Activated T-cell treated with anti-CD3 and anti-CD28 coated beads for 4 hours (primary cell): Measurements from ENCODE around the gene SGCA.

Experiments
- DNase-seq: peaks from one replicate; pipeline ENCODE4 v3.0.0-alpha.2; 2020

The SGCA gene

GRCh38 chr17:50198026-50198669, 32.3 kb downstream of the SGCA start:
- DNase-seq: peak; percentile 52

DNA sequence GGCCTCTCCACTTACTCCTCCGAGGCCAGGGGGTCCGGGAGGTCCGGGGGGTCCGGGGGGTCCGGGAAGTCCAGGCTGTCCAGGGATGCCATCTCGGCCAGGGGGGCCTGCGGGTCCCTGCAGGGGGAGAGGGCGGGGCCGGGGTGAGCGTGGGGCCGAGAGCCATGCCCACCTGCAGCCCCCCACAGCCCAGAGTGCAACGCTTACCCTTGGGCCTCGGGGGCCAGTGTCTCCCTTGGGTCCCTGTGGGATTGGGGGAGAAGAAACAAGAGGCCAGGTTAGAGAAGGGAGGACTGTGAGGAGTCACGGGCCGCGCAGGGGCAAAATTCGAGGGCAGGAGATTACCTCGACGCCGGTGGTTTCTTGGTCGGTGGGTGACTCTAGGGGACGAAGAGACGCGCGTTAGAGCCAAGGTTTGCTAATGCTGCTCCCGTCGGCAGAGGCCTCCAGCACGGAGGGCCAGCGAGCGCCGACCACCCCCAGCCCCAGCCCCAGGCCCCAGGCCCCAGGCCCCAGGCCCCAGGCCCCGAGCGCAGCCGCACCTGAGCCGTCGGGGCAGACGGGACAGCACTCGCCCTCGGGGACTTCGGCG, 33.5 kb downstream of the SGCA start:
- DNase-seq: no peak

GRCh38 chr17:50199803-50200456, 34.1 kb downstream of the SGCA start:
- peak; percentile 44 for DNase-seq

DNA sequence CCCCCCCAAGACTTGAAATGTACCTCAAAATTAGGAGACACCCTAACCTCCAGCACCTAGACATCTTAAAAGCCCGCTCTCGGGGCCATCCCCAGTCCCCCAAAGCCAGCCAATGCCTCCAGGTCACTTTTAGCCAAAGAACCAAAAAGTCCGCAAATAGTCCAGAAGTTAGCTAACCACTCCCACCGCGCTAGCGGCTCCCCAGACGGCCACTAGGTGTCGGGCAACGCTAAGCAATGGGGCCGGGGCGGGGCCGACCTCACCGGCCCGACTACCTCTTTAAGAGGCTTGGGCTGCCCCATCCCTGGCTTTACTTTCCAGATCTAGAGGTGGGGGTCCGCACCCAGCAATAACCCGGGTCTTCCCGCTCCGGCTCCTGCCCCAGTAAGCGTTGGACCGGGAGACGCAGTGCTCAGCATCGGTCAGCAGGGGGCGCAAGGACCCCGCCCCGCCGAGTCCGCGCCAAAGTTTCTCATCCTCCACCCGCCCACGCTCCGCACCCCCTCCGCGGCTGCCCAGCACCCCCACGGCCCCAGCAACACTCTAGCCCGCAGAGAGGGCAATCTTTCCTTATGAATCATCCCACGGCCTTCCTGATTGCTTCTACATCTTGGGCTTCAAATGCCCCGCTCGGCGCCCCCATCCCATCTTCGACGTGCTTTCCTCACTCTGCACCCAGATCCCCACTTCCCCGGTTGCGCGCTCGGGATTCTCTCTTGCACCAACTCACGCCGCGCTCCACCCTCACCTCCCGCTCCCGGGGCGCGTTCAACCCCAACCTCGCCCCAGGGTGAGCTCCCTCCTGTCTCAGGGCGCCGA, 34.9 kb downstream of the SGCA start:
- DNase-seq: peak; percentile 71

DNA sequence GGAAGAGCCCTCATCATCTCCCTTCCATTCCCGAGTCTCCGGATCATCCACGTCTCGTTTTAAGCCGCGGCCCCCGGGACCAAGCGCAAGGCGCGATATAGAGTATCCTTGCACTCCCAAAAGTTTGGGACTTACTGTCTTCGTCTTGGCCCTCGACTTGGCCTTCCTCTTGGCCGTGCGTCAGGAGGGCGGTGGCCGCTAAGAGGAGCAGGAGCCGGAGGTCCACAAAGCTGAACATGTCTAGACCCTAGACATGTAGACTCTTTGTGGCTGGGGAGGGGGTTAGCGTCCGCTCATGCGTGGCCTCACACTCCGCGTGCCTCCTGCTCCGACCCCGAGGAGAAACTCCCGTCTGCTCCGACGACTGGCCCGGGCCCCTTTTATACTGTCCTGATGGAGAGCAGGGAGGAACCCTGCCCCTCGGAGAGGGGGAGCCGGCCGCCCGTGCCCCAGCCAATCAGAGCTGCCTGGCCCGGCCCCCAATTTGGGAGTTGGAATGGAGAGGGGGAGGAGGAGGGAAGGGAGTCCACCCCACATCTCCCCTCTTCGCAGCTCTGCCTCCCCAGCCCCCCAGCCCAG, 35.6 kb downstream of the SGCA start, which contains the start of gene COL1A1:
TSS of gene COL1A1 (minus strand) at position 356 of the 579 bp plus-strand sequence. CDS start at position 238, 118 bp downstream.
- no peak for DNase-seq

- DNase-seq: no peak
Observed at GRCh38 chr17:50203086-50203485, 37.3 kb downstream of the SGCA start.

DNA sequence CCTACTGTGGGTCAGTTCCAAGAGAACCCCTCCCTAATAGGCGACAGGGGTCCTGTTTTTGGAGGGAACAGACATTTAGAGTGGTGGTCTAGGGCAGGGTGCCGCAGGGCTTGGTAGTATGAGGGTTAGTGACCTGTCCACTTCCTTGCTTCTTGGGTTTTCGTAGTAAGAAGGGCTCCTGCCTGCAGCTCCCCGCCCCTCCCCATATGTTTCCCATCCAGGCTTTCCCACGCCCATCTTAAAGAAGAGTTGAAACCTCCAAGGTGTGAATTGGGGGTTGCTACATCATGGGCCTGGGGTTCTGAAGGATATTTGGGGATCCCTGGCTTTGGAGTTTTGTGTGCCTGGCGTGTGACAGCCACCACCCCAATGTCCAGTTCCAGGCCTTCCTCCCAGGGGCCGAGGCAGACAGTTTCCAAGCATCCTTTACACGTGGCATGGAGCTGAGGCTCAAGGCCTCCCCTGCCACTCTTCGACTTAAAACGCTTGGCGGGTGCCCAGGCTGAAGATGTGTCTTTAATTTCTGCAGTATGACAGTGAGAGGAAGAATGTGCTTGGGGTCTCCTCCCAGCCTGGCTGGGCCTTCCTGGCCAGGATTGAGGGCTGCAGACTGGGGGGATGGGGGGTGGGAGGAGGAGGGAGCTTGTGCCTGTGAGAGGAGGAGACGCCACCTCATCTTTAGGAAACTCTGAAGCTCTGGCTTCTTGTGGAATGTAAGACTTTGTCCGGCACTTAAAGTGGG, 38.0 kb downstream of the SGCA start:
- DNase-seq: no peak

DNA sequence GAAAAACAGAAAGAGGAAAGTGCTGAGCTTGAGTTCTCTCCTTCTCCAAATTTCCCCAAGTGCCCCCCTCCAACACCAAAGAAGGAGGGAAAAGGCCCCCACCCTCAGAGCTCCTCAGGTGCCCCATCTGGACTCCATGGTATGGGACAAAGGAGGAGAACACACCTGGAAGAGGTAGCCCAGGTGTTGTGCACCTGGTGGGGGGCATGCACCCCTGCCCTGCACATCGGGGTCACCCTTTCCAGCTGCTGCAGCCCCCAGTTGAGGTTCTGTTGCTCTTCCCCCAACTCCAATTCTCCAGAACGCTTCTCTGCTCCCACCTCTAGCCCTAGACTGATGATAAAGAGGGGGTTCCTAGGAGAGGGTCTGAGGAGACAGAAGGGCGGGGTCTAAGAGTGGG, 38.6 kb downstream of the SGCA start:
- DNase-seq: no peak

DNA sequence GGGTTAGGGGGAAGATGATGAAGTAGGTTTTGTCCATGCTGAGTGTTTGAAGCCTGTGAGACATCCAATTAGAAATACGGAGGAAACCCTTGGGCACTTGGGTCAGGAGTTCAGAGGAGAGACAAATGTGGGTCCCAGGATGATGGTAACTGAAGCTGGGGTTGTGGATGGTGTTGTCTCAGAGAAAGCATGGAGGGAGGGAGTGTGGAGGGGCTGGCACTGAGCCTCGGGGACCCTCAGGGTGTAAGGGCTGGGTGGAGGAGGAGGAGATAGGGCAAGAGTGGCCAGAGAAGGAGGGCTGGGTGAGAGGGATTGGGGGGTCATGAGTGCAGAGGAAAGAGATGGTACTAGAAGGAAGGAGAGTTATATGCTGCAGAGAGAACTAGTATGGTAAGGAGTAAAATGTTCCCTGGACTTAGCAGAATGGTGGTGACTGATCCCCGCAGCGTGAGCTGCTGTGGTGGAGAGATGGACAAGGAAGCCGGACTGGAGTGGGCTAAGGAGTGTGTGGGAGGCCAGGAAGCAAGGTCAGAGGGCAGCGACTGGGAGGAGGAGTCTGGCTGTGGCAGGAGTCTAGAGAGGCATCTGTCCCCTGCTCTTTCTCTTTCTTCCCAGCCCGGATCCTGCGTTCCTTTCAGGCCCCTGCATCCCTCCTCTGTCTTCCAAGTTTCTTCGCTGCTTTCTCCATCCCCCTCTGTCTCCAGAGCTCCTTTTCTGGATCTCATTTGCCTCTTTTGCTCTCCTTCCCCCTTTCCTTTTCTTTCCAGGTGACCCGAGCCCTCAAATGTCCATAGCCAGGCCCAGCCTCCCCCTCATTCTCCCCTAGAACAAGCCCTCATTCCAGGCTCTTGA, 39.5 kb downstream of the SGCA start:
- no peak for DNase-seq

DNA sequence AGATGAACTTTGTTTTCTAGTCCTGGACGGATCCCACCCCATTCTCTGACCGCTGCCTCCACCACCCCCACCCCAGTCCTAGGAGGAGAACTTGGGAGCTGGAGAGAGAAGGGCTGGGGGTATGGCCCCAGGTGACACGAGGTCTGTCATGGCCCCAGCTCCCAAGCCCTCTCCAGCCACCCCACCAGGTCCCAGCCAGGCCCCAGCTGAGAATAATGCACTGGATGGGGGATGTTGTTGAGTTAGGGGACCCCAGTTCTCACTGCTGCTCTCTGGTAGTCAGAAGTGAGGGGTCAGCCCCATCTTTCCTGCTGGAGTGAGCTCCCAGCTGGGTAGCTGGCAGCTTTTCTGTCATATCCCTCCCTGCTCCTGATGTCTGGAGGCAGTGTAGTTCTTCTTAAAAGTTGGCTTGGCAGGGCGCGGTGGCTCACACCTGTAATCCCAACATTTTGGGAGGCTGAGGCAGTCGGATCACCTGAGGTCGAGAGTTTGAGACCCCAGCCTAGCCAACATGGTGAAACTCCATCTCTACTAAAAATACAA, 40.2 kb downstream of the SGCA start:
- DNase-seq: no peak

GRCh38 chr17:50206604-50207293, 40.9 kb downstream of the SGCA start:
- no peak for DNase-seq

DNA sequence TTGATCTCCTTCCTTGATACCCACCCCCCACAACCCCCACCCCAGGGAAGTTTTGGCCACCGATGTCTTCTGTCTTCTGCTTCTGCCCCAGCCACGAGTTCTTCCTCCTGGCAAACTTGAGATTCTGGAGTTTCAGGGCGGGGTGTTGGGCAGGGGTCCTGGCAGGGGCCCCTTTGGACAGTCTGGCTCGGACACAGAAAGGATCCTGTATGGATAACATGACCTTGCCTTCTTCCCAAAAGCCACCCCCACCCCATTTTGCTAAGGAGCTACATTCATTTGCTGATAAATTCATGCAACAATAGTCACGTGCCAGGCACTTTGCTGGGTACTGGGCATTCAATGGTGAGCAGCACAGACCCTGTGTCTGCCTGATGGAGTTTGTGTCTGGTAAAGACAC, 41.5 kb downstream of the SGCA start:
- DNase-seq: no peak

DNA sequence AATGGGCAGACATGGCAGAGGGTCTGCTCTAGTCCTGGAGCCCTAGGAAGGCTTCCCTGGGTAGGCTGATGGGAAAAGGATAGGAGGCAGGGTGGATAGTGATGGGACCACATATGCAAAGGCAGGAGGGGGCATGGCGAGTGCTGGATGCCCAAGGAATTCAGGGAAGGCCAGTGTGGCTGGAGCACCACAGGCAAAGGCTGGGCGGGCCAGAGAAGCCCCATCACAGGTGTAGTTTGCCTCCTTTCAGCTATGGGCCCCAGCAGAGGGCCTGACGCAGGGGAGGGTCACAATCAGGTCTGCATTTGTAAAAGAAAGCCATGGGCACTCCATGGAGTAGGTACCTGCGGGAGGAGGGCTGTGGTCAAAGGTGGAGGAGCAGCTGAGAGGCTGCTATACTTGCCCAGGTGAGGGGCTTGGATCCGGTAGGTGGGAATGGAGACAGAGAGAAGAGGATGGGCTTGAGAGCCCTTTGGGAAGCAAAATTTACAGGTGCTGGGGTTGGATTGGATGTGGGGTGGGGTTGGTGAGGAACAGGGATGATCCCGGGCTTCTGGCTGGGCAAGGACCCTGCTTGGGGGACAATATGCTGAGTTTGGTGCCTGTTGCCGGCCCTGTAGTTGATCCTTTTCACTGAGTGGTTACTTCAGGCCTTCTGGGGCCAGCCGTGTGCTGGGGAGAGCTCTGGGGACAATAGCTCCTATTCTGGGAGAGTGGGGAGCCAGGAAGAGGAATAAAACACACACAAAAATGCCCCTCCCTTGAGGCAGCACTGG, 42.2 kb downstream of the SGCA start:
- DNase-seq: no peak

DNA sequence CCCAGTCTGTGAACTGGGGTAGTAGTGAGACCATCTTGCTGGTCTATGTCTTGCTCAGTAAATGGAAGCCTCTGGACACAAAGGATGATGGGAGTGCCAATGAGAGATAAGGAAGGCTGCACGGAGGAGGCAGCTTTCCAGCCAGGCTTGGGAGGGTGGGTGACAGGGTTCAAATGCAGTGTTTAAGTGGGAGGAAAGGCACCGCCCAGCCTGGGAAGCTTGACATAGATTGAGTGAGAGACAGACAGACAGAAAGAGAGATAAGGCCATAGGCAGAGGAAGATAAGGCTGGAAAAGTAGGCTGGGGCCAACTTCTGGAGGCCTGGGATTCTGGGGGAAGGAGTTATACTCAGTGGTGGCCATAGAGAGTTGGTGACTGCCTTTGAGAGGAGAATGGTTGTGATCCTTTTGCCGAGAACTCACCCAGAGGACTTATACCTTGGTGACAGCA, 42.8 kb downstream of the SGCA start:
- DNase-seq: no peak

GRCh38 chr17:50209133-50209471, 43.3 kb downstream of the SGCA start:
- no peak for DNase-seq

DNA sequence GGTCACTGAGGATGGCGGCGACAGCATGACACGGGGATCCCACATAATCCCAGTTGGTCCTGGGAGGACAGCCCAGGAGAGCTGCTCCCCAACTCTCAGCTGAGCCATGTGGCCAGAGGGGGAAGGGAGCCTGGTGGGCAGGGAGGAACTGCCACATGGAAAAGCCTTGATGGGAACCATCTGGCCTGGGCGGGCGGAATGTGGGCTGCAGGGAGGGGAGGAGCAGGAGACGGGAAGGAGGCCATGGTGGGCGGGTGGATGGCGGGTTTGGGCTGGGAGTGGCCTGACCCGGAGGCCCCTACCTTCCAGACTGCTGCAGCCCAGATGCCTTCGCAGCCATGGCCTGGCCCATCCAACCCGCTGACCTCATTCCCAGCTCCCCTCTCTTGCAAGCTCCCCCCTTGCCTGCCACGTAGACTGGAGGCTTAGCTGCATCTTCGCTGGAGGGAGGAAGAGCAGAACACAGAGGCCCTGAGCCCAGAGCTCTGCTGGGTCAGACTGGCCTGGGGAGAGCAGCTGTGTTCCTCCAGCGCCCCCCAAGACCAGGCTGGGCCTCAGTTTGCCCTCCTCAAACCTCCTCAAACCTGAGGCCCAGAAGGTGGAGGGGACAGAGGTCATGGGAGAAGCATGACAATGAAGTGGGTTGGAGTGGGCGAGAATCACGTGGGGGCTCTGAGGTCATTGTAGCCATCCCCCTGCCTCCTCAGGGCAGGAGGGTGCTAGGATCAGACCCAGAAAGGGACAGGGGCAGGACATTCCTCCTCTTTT, 43.9 kb downstream of the SGCA start:
- DNase-seq: no peak

GRCh38 chr17:50210240-50211225, 44.7 kb downstream of the SGCA start:
- DNase-seq: no peak
